Esophagus squamous epithelium (tissue), 5 donors: Measurements from ENCODE around the gene SYCE3. TPM values are rescaled to one million over a fixed set of nuclear protein-coding genes. Genes with fewer than 3 reads are reported as not detected.
A peak's percentile ranks its signal among the peaks of the same experiment; 100 is the strongest.

Experiments
- DNase-seq: peaks from one replicate; lab custom pipeline; 2025; lab: John Stamatoyannopoulos, UW
- H3K27ac ChIP-seq, 4 donors: fragments of 200-600 bp; sonication (generic); one replicate each; pipeline ENCODE4 v1.5.1; 2016 to 2019; ENCODE audit warnings: mild to moderate bottlenecking in 1 of 4
- H3K27me3 ChIP-seq, 4 donors: fragments of 200-600 bp; sonication (generic); 1 replicate in 3 of 4; 2 replicates in 1 of 4; pipeline versions ENCODE4 v1.5.1 to v1.6.0; 2017 to 2021; ENCODE audit warnings: antibody characterized with exemption in 1 of 4
- H3K36me3 ChIP-seq, 3 donors: fragments of 200-600 bp; sonication (generic); one replicate each; pipeline ENCODE4 v1.5.1; 2016 to 2019
- H3K4me1 ChIP-seq, 3 donors: fragments of 200-600 bp; sonication (generic); one replicate each; pipeline ENCODE4 v1.5.1; 2017 to 2019
- H3K4me3 ChIP-seq, 4 donors: fragments of 200-600 bp; sonication (generic); 1 replicate in 3 of 4; 2 replicates in 1 of 4; pipeline ENCODE4 v1.5.1; 2016 to 2019; ENCODE audit warnings: mild to moderate bottlenecking in 2 of 4, moderate library complexity in 1 of 4
- H3K9me3 ChIP-seq, 3 donors: fragments of 200-600 bp; sonication (generic); one replicate each; pipeline ENCODE4 v1.5.1; 2016 to 2019
- POLR2A ChIP-seq, 4 donors: fragments of 450-650 bp; IDR thresholded peaks; one replicate each; pipeline ENCODE4 v1.6.1; 2017; ENCODE audit warnings: antibody characterized with exemption in 4 of 4, mild to moderate bottlenecking in 4 of 4, moderate library complexity in 3 of 4
- WGBS, 2 donors: methylation state at CpG; one replicate each; pipeline ENCODE4 v1.1.5; 2018; 5-methylcytosine and 5-hydroxymethylcytosine counted together
- intact Hi-C: fragments of 100-400 bp; cut with DNase I; formaldehyde crosslinking; loops from one replicate; pipeline ENCODE4 v1.15.0; 2022
- total RNA-seq, 4 donors: library from RNA; depleted of rRNA; stranded (reverse); fragments of >200 nt; gene quantifications; one replicate each; pipeline ENCODE4 v1.1.0, GENCODE V29; 2016
- TF ChIP-seq, protein P1 (sequence below), 6 experiments: fragments of 450-650 bp in 4 of 6; fragments of 200-600 bp in 2 of 6; sonication (generic) in 2 of 6; IDR thresholded peaks; one replicate each; pipeline ENCODE4 v1.5.1; 2016 to 2019; ENCODE audit warnings: antibody characterized with exemption in 6 of 6, mild to moderate bottlenecking in 4 of 6, moderate library complexity in 4 of 6
- donor health status: DM: yes; HTN: yes; CAD: no.

Gene SYCE3
- total RNA-seq, 4 donors from 2014 or later, result 1.8 TPM; not detected in 3

DNA sequence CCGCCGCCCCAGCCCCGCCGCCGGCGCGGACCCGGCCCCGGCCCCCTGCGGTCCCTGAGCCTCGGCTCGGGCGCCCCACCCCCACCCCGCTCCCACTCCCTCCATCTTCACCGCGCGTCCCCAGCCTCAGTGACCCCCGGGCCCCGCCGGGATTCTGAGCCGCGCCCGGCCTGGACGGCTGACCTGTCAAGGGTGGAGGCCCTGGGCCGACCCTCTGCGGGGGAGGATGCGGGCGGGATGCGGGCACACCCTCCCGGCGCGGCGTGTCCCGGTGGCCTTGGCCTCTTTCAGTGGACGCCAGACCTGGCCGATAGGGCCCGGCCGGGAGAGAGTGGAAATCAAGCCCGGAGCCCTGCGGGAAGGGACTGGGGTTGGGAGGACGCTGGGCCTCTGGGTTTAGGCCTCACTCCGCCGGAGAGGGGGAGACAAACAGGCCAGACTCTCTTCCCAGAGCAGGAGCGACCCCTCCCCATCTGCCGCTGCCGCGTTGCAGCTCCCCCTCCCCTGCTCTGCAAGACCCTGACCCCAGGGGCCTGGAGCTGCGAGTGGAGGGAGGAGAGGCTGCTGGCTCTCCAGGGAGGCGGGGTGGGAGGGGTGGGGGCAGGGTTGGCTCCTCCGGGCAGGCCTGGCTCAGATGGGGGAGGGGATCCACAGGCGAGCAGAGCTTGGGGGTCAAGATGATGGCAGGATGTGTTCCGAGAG is 38.4 kb upstream of the SYCE3 start:
- no peak overlapping the region for H3K27ac ChIP-seq

DNA sequence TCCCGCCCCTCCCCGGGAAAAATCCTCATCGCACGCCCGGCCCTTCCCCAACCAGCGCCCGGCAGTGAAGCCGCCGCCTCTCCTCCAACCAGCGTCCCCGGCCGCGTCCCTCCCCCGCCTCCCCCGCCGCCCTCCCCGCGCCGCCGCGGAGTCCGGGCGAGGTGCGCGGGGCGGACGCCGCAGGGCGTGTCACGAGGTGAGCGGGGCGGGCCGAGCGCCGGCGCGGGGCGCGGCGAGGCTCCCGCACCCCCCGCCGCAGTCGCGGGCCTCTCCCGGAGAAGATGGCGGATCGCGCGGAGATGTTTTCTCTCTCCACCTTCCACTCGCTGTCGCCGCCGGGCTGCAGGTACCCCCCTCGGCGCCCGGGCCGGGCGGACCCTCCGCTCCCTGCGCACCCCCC is 37.8 kb upstream of the SYCE3 start, which contains the start of gene MAPK8IP2:
MAPK8IP2 (plus strand) TSS at position 256 of the 400 bp plus-strand sequence; CDS start at position 282, 26 bp downstream.
- Histone ChIP-seq H3K4me1 (peaks cover 0 to 22% (median 13%) of the 10 kb centered on the region in 3 donors), H3K36me3 (no peaks in the 10 kb centered on the region), H3K9me3 (no peaks in the 10 kb centered on the region), H3K27me3 (peaks cover 0 to 76% (median 2%) of the 10 kb centered on the region in 4 donors), H3K4me3 (peak within 1 kb of the TSS; percentile 31 to 63 (median 45)), H3K27ac (no peak within 1 kb of the TSS)
- no CpG with 5 or more reads among the region's 61 CpGs for WGBS, 2 donors
- DNase-seq, result no peak
- intact Hi-C loops, result no loop called here
- TF ChIP-seq POLR2A (IDR thresholded peaks at IDR 0.05), result no peak
- TF ChIP-seq, protein P1, sequence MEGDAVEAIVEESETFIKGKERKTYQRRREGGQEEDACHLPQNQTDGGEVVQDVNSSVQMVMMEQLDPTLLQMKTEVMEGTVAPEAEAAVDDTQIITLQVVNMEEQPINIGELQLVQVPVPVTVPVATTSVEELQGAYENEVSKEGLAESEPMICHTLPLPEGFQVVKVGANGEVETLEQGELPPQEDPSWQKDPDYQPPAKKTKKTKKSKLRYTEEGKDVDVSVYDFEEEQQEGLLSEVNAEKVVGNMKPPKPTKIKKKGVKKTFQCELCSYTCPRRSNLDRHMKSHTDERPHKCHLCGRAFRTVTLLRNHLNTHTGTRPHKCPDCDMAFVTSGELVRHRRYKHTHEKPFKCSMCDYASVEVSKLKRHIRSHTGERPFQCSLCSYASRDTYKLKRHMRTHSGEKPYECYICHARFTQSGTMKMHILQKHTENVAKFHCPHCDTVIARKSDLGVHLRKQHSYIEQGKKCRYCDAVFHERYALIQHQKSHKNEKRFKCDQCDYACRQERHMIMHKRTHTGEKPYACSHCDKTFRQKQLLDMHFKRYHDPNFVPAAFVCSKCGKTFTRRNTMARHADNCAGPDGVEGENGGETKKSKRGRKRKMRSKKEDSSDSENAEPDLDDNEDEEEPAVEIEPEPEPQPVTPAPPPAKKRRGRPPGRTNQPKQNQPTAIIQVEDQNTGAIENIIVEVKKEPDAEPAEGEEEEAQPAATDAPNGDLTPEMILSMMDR (IDR thresholded peaks at IDR 0.05), result no peak

More for the DNA sequence above, 38.4 kb upstream of the SYCE3 start:
- peaks cover 0 to 22% (median 13%) of the 10 kb centered on the region in 3 donors for H3K4me1 ChIP-seq
- intact Hi-C loops, result no loop called here
- WGBS, 2 donors, result 40% methylated on average over 1 of the region's 52 CpGs; no CpG with 5 or more reads in 1 of the 2 donors
- DNase-seq, result no peak
- peaks cover 0 to 82% (median 2%) of the 10 kb centered on the region in 4 donors for H3K27me3 ChIP-seq
- TF ChIP-seq, protein P1 (IDR thresholded peaks at IDR 0.05), result no peak
- no peak for TF ChIP-seq POLR2A (IDR thresholded peaks at IDR 0.05)
- H3K36me3 ChIP-seq, result no peaks in the 10 kb centered on the region
- H3K9me3 ChIP-seq, result no peaks in the 10 kb centered on the region
- H3K4me3 ChIP-seq, result peak overlapping the region; percentile 31 to 63 (median 45)

DNA sequence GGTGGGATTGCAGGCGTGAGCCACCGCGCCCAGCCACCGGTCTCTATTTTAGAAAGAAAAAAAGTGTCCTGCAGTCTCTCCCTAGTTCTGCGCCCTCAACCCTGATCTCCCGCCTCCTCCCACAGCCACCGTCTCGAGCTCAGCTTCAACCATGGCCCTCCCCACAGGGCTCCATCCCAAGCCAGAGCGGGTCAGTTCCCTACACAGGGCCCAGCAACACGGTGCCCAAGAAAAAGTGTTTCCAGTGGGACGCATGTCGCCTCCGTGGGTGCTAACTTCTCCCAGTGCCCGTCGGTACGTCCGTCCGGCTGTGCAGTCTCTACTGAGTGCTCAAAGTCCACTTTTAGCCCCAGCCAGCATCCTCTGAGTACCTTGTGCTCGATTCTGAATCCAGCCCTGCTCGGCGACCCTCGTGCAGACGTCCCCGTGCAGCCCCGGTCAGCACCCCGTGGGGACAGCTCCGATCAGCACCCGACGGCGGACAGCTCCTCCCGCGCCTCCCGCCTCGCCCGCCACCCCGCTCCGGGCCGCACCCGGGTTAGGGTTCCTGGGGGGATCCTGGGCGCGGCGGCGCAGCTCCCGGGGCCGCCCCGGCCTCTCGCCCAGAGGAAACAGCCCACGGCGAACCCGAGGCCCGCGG is 37.2 kb upstream of the SYCE3 start:
- no peaks in the 10 kb centered on the region for H3K9me3 ChIP-seq
- peaks cover 0 to 70% (median 2%) of the 10 kb centered on the region in 4 donors for H3K27me3 ChIP-seq
- peaks cover 0 to 22% (median 13%) of the 10 kb centered on the region in 3 donors for H3K4me1 ChIP-seq
- TF ChIP-seq, protein P1 (IDR thresholded peaks at IDR 0.05), result no peak
- TF ChIP-seq POLR2A (IDR thresholded peaks at IDR 0.05), result no peak
- DNase-seq, result no peak
- peak overlapping the region; percentile 31 to 63 (median 45) for H3K4me3 ChIP-seq
- no peaks in the 10 kb centered on the region for H3K36me3 ChIP-seq
- H3K27ac ChIP-seq, result no peak overlapping the region
- intact Hi-C loops, result no loop called here
- 53 to 74% methylated on average over 5 to 16 of the region's 52 CpGs for WGBS, 2 donors

DNA sequence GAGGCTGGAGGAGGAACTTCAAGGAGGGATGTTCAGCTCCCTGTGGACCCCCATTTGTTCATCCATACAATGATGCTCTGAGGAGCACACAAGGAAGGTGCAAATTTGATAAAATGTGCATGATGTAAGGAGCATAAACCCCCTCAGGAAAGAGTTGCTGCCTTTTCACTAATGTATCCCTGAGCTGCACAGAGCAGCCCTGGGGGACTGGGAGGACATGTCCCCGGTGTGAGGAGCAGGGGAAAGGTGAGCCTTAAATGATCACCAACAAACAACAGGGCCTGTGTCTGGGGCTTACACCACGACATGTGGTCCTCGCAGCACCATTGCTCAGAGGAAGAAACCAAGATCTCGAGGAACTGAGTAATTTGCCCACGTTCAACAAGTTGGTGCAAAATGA is 34.4 kb upstream of the SYCE3 start:
- Histone ChIP-seq H3K9me3 (no peaks in the 10 kb centered on the region), H3K27ac (no peak overlapping the region), H3K27me3 (peaks cover 0 to 42% (median 2%) of the 10 kb centered on the region in 4 donors), H3K4me3 (no peak overlapping the region), H3K36me3 (no peaks in the 10 kb centered on the region), H3K4me1 (peaks cover 0 to 16% (median 13%) of the 10 kb centered on the region in 3 donors)
- no peak for DNase-seq
- intact Hi-C loops, result no loop called here
- WGBS, 2 donors, result 80 to 96% methylated on average over 5 of the region's 5 CpGs
- no peak for TF ChIP-seq POLR2A (IDR thresholded peaks at IDR 0.05)
- TF ChIP-seq, protein P1 (IDR thresholded peaks at IDR 0.05), result no peak

DNA sequence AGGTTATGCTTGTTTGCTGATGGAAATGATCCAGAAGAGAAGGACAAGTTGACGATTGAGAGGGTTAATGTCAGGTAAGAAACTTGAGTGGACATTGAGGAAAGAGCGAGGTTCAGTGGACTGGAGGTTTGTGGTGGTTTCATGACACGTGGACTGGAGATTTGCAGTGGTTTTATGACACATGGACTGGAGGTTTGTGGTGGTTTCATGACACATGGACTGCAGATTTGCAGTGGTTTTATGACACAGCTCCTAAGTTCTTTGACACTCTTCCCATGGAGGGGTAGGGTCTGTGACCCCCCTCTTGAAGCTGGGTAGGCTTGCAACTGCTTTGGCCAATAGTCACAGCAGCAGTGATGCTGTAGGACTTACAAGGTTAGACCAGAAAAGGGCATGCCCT is 32.5 kb upstream of the SYCE3 start:
- DNase-seq, result no peak

More for the DNA sequence above, 32.5 kb upstream of the SYCE3 start:
- intact Hi-C loops, result no loop called here
- H3K4me1 ChIP-seq, result peaks cover 0 to 7% (median 1%) of the 10 kb centered on the region in 3 donors
- H3K9me3 ChIP-seq, result no peaks in the 10 kb centered on the region
- 83 to 94% methylated on average over 3 of the region's 3 CpGs for whole genome bisulfite sequencing, 2 donors
- no peak overlapping the region for H3K4me3 ChIP-seq
- peaks cover 0 to 23% (median 0%) of the 10 kb centered on the region in 4 donors for H3K27me3 ChIP-seq
- no peak overlapping the region for H3K27ac ChIP-seq
- TF ChIP-seq, protein P1 (IDR thresholded peaks at IDR 0.05), result no peak
- TF ChIP-seq POLR2A (IDR thresholded peaks at IDR 0.05), result no peak
- no peaks in the 10 kb centered on the region for H3K36me3 ChIP-seq
